Coronary artery (tissue), 2 donors: Measurements from ENCODE around the gene SPATA12.

Experiments
- DNase-seq: peaks from one replicate; pipeline ENCODE4 v3.0.0-alpha.2; 2017; ENCODE audit warnings: low spot score
- H3K27ac ChIP-seq, 2 donors: fragments of 200-600 bp; sonication (generic); one replicate each; pipeline ENCODE4 v1.5.1; 2016 to 2019
- H3K4me3 ChIP-seq: fragments of 200-600 bp; sonication (generic); 2 replicates; pipeline ENCODE4 v1.5.1; 2016; ENCODE audit warnings: mild to moderate bottlenecking, moderate library complexity
- TF ChIP-seq, protein P1 (sequence below): fragments of 200-600 bp; sonication (generic); IDR thresholded peaks from one replicate; pipeline ENCODE4 v1.5.1; 2019; ENCODE audit warnings: antibody characterized with exemption

SPATA12 gene

DNA sequence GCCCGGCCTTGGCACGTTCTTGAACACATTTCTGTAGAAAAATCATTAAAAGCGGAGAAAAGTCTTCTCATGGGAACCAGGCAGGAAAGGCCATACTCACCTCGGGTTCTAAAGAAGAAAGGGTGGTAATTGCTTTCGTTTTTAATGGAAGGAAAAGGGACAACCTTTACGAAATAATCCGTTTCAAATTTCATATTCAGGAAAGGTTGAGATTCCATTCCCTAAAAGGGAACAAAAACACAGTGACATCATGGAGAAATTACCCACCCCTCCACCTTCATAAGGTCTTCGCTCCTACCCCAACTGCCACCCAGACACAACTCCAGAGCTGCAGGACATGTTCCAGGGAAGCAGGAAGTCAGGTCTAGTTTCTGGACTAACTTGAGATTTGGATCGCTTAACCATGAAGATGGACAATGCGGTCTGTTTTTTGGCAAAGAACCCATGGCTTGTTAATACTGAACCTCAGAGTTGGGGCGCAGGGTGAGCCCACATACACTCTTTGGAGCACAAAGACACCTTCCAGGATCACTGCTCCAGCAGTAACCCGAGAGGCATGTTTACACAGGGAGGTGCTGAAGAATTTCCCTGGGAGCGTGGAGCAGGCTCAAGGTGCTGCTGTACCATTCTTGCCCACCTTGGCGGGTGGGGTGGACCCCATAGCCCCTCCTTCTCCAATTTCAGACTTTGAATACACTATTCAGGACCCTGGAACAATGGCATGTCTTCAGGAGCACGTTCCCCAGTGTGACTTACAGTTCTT is 49.2 kb downstream of the SPATA12 start:
- no peak overlapping the region for H3K27ac ChIP-seq
- TF ChIP-seq, protein P1, sequence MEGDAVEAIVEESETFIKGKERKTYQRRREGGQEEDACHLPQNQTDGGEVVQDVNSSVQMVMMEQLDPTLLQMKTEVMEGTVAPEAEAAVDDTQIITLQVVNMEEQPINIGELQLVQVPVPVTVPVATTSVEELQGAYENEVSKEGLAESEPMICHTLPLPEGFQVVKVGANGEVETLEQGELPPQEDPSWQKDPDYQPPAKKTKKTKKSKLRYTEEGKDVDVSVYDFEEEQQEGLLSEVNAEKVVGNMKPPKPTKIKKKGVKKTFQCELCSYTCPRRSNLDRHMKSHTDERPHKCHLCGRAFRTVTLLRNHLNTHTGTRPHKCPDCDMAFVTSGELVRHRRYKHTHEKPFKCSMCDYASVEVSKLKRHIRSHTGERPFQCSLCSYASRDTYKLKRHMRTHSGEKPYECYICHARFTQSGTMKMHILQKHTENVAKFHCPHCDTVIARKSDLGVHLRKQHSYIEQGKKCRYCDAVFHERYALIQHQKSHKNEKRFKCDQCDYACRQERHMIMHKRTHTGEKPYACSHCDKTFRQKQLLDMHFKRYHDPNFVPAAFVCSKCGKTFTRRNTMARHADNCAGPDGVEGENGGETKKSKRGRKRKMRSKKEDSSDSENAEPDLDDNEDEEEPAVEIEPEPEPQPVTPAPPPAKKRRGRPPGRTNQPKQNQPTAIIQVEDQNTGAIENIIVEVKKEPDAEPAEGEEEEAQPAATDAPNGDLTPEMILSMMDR = no peak
- H3K4me3 ChIP-seq = no peak overlapping the region
- no peak for DNase-seq

DNA sequence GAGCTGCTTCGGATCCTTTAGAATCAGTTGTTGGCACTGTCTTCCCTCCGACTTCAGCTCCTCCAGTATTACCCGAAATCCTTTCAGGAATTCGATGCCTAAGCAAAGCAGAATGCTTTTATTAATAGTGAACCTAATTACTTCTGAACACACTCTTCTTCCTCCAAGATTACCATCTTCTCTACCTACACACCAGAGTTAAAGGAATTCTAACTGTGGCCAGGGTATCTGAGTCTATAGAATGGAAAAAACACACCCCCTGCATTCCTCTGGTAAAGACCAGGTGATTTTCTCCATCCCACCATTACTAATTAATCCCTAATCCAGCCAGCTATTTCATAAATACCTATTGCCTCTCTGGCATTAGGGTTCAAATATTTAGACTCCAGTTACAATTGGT is 49.8 kb downstream of the SPATA12 start:
- no peak overlapping the region for H3K27ac ChIP-seq
- no peak overlapping the region for H3K4me3 ChIP-seq
- no peak for DNase-seq
- TF ChIP-seq, protein P1 = no peak

DNA sequence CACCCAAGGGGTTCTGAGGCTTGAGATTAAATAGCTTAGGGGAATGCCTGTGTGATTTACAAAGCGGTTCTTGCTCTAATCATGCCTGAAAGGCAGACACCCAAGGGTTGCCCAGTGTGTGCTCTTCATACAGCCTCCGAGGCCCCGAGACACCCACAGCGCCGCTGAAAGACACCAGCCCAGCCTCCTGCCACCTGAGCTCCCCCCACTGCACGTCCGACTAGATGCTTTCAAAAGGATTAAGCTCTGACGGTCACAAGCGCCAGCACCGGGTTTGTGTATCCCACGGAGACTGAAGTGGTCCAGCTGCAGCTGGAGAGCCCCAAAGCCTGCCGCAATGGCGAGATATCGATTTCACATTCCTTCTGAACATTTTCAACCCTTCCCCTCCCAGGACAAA is 50.3 kb downstream of the SPATA12 start:
- no peak overlapping the region for H3K27ac ChIP-seq
- no peak for DNase-seq

DNA sequence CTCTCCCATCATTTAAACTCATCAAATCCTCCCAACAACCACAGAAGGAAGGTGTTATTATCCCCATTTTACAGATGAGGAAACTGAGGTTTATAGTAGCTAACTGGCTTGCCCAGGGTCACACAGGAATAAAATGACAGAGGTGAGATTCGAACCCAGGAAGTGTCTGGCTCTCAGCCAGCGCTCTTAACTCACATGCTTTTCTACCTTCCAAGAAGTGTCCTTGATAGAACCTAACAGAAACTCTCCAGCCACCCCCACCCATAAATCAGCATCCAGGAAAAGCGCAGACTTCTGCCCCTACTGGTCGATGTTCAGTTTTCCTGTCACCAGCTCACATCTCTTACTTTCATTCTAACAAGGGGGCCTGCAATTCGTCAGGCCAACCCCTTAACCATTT is 51.7 kb downstream of the SPATA12 start:
- no peak overlapping the region for H3K27ac ChIP-seq
- no peak for DNase-seq
- TF ChIP-seq, protein P1 = no peak
- no peak overlapping the region for H3K4me3 ChIP-seq

More for the DNA sequence above, 50.3 kb downstream of the SPATA12 start:
- TF ChIP-seq, protein P1 = no peak
- no peak overlapping the region for H3K4me3 ChIP-seq

DNA sequence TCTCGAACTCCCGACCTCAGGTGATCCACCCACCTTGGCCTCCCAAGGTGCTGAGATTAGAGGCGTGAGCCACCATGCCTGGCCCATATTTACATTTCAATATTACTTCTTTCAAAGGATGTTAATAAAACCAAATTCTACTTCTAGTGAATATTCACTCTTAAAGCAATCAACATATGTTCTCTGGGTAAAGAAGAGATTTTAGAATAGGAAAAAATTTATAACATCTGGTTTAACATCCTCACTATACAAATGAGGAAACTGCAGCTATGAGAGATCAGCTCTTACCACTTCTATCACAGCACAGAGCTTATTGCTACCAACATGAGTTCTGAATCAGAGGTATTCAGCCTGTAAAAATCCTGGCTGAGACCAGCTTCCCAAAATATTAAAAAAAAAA is 56.0 kb downstream of the SPATA12 start:
- H3K27ac ChIP-seq = no peak overlapping the region
- DNase-seq = no peak
- TF ChIP-seq, protein P1 = no peak
- no peak overlapping the region for H3K4me3 ChIP-seq

DNA sequence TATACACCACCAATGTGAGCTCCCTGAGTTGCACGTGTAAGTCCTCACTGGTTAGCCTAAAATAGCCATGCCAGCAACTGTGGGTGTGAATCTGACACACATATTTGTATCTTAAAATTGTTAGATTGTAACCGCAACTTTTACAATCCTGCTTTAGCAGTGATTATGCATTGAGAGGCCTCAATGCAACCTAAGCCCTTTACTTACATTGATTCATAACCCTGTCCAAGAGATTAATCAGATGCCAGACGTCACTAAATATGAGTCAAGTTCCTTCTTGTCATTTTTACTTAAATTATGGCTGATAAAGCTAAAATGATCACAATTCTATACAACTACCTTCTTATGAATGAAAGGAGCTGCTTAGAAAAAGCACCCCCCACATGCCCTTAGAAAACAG is 57.8 kb downstream of the SPATA12 start:
- TF ChIP-seq, protein P1 = no peak
- DNase-seq = no peak
- no peak overlapping the region for H3K4me3 ChIP-seq
- no peak overlapping the region for H3K27ac ChIP-seq

DNA sequence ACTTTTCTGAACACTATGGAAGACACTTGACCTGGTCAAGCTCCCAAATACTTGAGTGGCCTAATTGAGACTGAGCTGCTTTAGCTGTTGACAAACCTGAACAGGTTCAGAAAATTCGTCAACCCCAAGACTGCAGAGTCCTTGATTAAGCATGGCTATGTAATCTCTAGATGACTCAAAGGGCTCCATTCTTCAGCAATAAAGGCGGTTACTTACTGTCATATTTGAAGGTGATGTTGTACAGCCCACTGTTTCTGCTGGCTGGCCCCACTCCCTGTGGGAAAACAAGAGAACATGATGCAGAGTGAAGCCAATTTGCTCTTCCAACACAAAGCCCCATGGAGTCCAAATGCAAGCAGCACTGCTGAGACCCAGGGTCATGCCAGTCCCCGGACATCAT is 59.6 kb downstream of the SPATA12 start:
- H3K27ac ChIP-seq = no peak overlapping the region
- DNase-seq = no peak
- no peak overlapping the region for H3K4me3 ChIP-seq
- TF ChIP-seq, protein P1 = no peak
